Measurements from ENCODE around the gene NEAT1.

GRCh38 chr11:65474864-65475263 lies 52.3 kb downstream of the NEAT1 start:
- TF ChIP-seq CTCF (IDR thresholded peaks at IDR 0.05) (no peak), EP300 (IDR thresholded peaks at IDR 0.05) (no peak), POLR2A (IDR thresholded peaks at IDR 0.05; ENCODE audit: low read depth) (no peak)

Measured in esophagus muscularis mucosa (tissue), 4 donors.